BE2C (cell line): ENCODE results near the gene AGBL2.
A peak's percentile ranks its signal among the peaks of the same experiment; 100 is the strongest.
"Not testable (repeated sequence)": the region's sequence is repeated elsewhere in the genome, so short reads cannot be mapped to it uniquely, and the experiment has no call there.

ENCODE experiments used
- DNase-seq: peaks from one replicate; pipeline ENCODE4 v3.0.0-alpha.2; 2020
- H3K27me3 ChIP-seq: fragments of 250-450 bp; sonication (Bioruptor Pico); 2 replicates; pipeline ENCODE4 v1.5.1; 2020; ENCODE audit warnings: mild to moderate bottlenecking
- H3K36me3 ChIP-seq: fragments of 250-450 bp; sonication (Bioruptor Pico); 2 replicates; pipeline ENCODE4 v1.5.1; 2020; ENCODE audit warnings: mild to moderate bottlenecking
- H3K4me1 ChIP-seq: fragments of 250-450 bp; sonication (Bioruptor Pico); 2 replicates; pipeline ENCODE4 v1.5.1; 2020
- H3K4me3 ChIP-seq: 2 replicates; pipeline ENCODE4 v1.5.1; 2011; ENCODE audit warnings: low read depth, low read length
- H3K9me3 ChIP-seq: fragments of 250-450 bp; sonication (Bioruptor Pico); 2 replicates; pipeline ENCODE4 v1.5.1; 2020
- CTCF ChIP-seq: IDR thresholded peaks from 2 replicates; pipeline ENCODE4 v1.5.1; 2012; ENCODE audit warnings: mild to moderate bottlenecking, low read depth, low read length

AGBL2 gene

GRCh38 chr11:47641600-47642098 is 73.5 kb downstream of the AGBL2 start:
- Histone ChIP-seq H3K27me3 (no peaks in the 10 kb centered on the region), H3K4me1 (no peaks in the 10 kb centered on the region), H3K9me3 (no peaks in the 10 kb centered on the region), H3K36me3 (peaks cover 10% of the 10 kb centered on the region; the same call in 1 of the 2 replicates), H3K4me3 (peak overlapping the region; percentile 81)
- no peak for TF ChIP-seq CTCF
- no peak for DNase-seq

GRCh38 chr11:47640506-47640905 is 74.7 kb downstream of the AGBL2 start:
- H3K4me3 ChIP-seq, H3K9me3 ChIP-seq: not testable (repeated sequence)

GRCh38 chr11:47636331-47636730 is 78.8 kb downstream of the AGBL2 start:
- DNase-seq, H3K4me1 ChIP-seq: not testable (repeated sequence)
- H3K36me3 ChIP-seq: peaks cover 15% of the 10 kb centered on the region

More at GRCh38 chr11:47640506-47640905, 74.7 kb downstream of the AGBL2 start:
- H3K27me3 ChIP-seq, H3K36me3 ChIP-seq, DNase-seq, H3K4me1 ChIP-seq: not testable (repeated sequence)

GRCh38 chr11:47631473-47631872 is 83.7 kb downstream of the AGBL2 start:
- no peak for TF ChIP-seq CTCF
- Histone ChIP-seq H3K27me3 (no peaks in the 10 kb centered on the region), H3K4me3 (no peak overlapping the region), H3K4me1 (no peaks in the 10 kb centered on the region), H3K36me3 (peaks cover 17% of the 10 kb centered on the region), H3K9me3 (no peaks in the 10 kb centered on the region)
- no peak for DNase-seq

More at GRCh38 chr11:47636331-47636730, 78.8 kb downstream of the AGBL2 start:
- H3K9me3 ChIP-seq, H3K4me3 ChIP-seq, H3K27me3 ChIP-seq: not testable (repeated sequence)

GRCh38 chr11:47628026-47628425 is 87.1 kb downstream of the AGBL2 start:
- Histone ChIP-seq H3K9me3 (no peaks in the 10 kb centered on the region), H3K27me3 (no peaks in the 10 kb centered on the region), H3K36me3 (peaks cover 29% of the 10 kb centered on the region), H3K4me1 (no peaks in the 10 kb centered on the region), H3K4me3 (no peak overlapping the region)
- no peak for TF ChIP-seq CTCF
- no peak for DNase-seq

GRCh38 chr11:47626234-47626633 is 88.9 kb downstream of the AGBL2 start:
- no peaks in the 10 kb centered on the region for H3K27me3 ChIP-seq
- no peak for DNase-seq
- H3K9me3 ChIP-seq: no peaks in the 10 kb centered on the region
- no peak for TF ChIP-seq CTCF
- H3K4me3 ChIP-seq: no peak overlapping the region
- no peaks in the 10 kb centered on the region for H3K4me1 ChIP-seq
- peaks cover 33% of the 10 kb centered on the region for H3K36me3 ChIP-seq

GRCh38 chr11:47620836-47621378 is 94.3 kb downstream of the AGBL2 start:
- Histone ChIP-seq H3K4me3 (no peak overlapping the region), H3K4me1 (no peaks in the 10 kb centered on the region), H3K36me3 (peaks cover 18% of the 10 kb centered on the region), H3K9me3 (no peaks in the 10 kb centered on the region), H3K27me3 (no peaks in the 10 kb centered on the region)
- no peak for TF ChIP-seq CTCF
- no peak for DNase-seq
